Trophoblast cell (in vitro differentiated cells and primary cell): ENCODE results near the gene SCYGR7.
A peak's percentile ranks its signal among the peaks of the same experiment; 100 is the strongest.
"Not testable (repeated sequence)": the region's sequence is repeated elsewhere in the genome, so short reads cannot be mapped to it uniquely, and the experiment has no call there.

ENCODE experiments used
- DNase-seq, 2 donors: peaks; one replicate each; pipeline ENCODE4 v3.0.0-alpha.2; 2016
- H2AFZ ChIP-seq: 2 replicates; pipeline ENCODE4 v1.6.1; 2013; ENCODE audit warnings: low read length, moderate library complexity, mild to moderate bottlenecking; ENCODE audit not compliant: insufficient read depth, poor library complexity
- H2AK5ac ChIP-seq: 2 replicates; pipeline ENCODE4 v1.6.1; 2013; ENCODE audit warnings: mild to moderate bottlenecking, low read length
- H2BK120ac ChIP-seq: 2 replicates; pipeline ENCODE4 v1.6.1; 2013; ENCODE audit warnings: low read length, mild to moderate bottlenecking, moderate library complexity; ENCODE audit not compliant: insufficient read depth, poor library complexity
- H2BK12ac ChIP-seq: 2 replicates; pipeline ENCODE4 v1.6.1; 2013; ENCODE audit warnings: mild to moderate bottlenecking, low read length, moderate library complexity
- H2BK5ac ChIP-seq: 2 replicates; pipeline ENCODE4 v1.6.1; 2013; ENCODE audit warnings: low read length, low read depth, moderate library complexity, mild to moderate bottlenecking; ENCODE audit not compliant: poor library complexity
- H3K14ac ChIP-seq: 2 replicates; pipeline ENCODE4 v1.6.1; 2013; ENCODE audit warnings: mild to moderate bottlenecking, low read length
- H3K18ac ChIP-seq: 2 replicates; pipeline ENCODE4 v1.6.1; 2013; ENCODE audit warnings: mild to moderate bottlenecking, low read length
- H3K23ac ChIP-seq: 2 replicates; pipeline ENCODE4 v1.6.1; 2013; ENCODE audit warnings: low read length
- H3K27ac ChIP-seq: 2 replicates; pipeline ENCODE4 v1.5.1; 2013; ENCODE audit warnings: low read depth, mild to moderate bottlenecking, inconsistent platforms, low read length, moderate library complexity
- H3K27me3 ChIP-seq: 2 replicates; pipeline ENCODE4 v1.6.1; 2013; ENCODE audit warnings: inconsistent platforms, mild to moderate bottlenecking, low read length, moderate library complexity; ENCODE audit not compliant: insufficient read depth
- H3K36me3 ChIP-seq, 2 experiments: 1 replicate in 1 of 2; 2 replicates in 1 of 2; pipeline ENCODE4 v1.6.1; 2013; ENCODE audit warnings: low read length in 2 of 2, mild to moderate bottlenecking in 2 of 2, moderate library complexity in 1 of 2; ENCODE audit not compliant: insufficient read depth in 2 of 2, control insufficient read depth in 1 of 2
- H3K4ac ChIP-seq: 2 replicates; pipeline ENCODE4 v1.6.1; 2013; ENCODE audit warnings: low read depth, mild to moderate bottlenecking, low read length, moderate library complexity
- H3K4me1 ChIP-seq, 2 experiments: 1 replicate in 1 of 2; 2 replicates in 1 of 2; pipeline ENCODE4 v1.6.1; 2013; ENCODE audit warnings: low read length in 2 of 2, mild to moderate bottlenecking in 2 of 2, moderate library complexity in 1 of 2; ENCODE audit not compliant: insufficient read depth in 2 of 2, control insufficient read depth in 1 of 2
- H3K4me2 ChIP-seq: 2 replicates; pipeline ENCODE4 v1.6.1; 2013; ENCODE audit warnings: inconsistent platforms, mild to moderate bottlenecking, low read length, moderate library complexity
- H3K4me3 ChIP-seq: 2 replicates; pipeline ENCODE4 v1.5.1; 2013; ENCODE audit warnings: mild to moderate bottlenecking, low read depth, low read length, inconsistent platforms
- H3K79me1 ChIP-seq: one replicate; pipeline ENCODE4 v1.6.1; 2013; ENCODE audit warnings: low read length
- H3K79me2 ChIP-seq: 2 replicates; pipeline ENCODE4 v1.6.1; 2013; ENCODE audit warnings: low read length, mild to moderate bottlenecking; ENCODE audit not compliant: control insufficient read depth, insufficient read depth, poor library complexity
- H3K9ac ChIP-seq: 2 replicates; pipeline ENCODE4 v1.6.1; 2013; ENCODE audit warnings: mild to moderate bottlenecking, low read length
- H3K9me3 ChIP-seq: 2 replicates; pipeline ENCODE4 v1.6.1; 2013; ENCODE audit warnings: low read depth, mild to moderate bottlenecking, control low read depth, inconsistent platforms, low read length; ENCODE audit not compliant: insufficient read depth
- H4K12ac ChIP-seq: 2 replicates; pipeline ENCODE4 v1.6.1; 2013; ENCODE audit warnings: low read depth, mild to moderate bottlenecking, low read length, moderate library complexity
- H4K8ac ChIP-seq: 2 replicates; pipeline ENCODE4 v1.6.1; 2013; ENCODE audit warnings: low read depth, mild to moderate bottlenecking, low read length, moderate library complexity
- H4K91ac ChIP-seq: one replicate; pipeline ENCODE4 v1.6.1; 2013; ENCODE audit warnings: low read depth, mild to moderate bottlenecking, low read length, moderate library complexity
- WGBS: extraction: QIAGEN DNeasy Blood & Tissue Kit; methylation state at CpG from one replicate; pipeline ENCODE4 v1.1.7; 2013; ENCODE audit warnings: missing lambda C conversion rate; ENCODE audit not compliant: insufficient read length, insufficient coverage; ENCODE audit errors: extremely low coverage; 5-methylcytosine and 5-hydroxymethylcytosine counted together

SCYGR7 gene

DNA sequence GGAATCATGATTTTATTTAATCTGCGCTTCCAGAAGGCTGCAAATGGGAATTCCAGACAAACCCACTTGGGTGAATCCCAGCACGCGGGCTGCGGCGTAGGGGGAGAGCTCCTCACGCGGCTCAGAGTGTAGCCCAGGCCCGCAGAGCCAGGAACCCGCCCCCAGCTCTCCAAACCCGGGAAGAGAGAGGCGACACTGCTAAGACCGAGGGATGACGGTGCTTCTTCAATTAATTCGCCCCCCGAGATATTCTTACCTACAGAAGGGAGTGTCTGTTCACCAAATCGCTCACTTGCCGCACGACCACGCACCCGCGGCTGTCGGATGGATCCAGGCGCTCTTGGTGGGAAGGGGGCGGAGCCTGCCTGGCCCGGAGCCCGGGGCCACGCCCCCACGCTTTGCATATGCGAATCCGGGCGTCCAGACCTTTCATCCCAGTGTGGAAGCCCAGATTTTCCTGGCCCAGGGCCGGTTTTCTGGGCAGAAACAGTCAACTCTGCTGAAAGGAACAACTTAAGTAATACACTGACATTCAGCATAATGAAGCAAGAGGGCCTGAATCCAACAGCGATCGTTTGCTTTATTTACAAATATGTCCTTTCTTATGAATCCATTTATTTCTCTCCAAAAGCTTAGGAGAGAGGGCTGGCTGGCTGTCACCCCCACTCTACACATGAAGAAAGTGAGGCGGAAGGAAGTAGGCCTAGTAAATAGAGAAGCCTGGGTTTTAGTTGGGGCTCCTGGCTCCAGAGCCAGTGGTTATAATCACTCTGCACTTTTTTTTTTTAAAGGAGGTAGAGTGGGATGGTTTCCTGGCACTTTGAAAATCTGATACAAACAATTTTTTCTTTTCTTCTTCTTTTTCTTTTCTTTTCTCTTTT lies 10.2 kb upstream of the SCYGR7 start, which contains the start of gene SLC19A3:
Gene SLC19A3 (minus strand): TSS at position 342 of the 881 bp plus-strand sequence. CDS start 15,710 bp downstream, outside the sequence.
- DNase-seq = peak; percentile 64 to 67
- H3K23ac ChIP-seq = no peak within 1 kb of the TSS
- no peak within 1 kb of the TSS for H3K9ac ChIP-seq
- H3K4me1 ChIP-seq = peaks cover 0 to 4% of the 10 kb centered on the region in 2 experiments
- H4K91ac ChIP-seq = no peak within 1 kb of the TSS
- no peak within 1 kb of the TSS for H2AK5ac ChIP-seq
- peak within 1 kb of the TSS; percentile 49 for H4K8ac ChIP-seq
- no peaks in the 10 kb centered on the region for H3K79me2 ChIP-seq
- peaks cover 5% of the 10 kb centered on the region for H3K79me1 ChIP-seq
- H2BK12ac ChIP-seq = peak within 1 kb of the TSS; percentile 74
- H4K12ac ChIP-seq = no peak within 1 kb of the TSS
- H3K4ac ChIP-seq = no peak within 1 kb of the TSS
- no peak within 1 kb of the TSS for H3K14ac ChIP-seq
- no CpG with 5 or more reads among the region's 35 CpGs for WGBS
- no peaks in the 10 kb centered on the region for H3K9me3 ChIP-seq
- H2AFZ ChIP-seq = peak within 1 kb of the TSS; percentile 91
- peaks cover 0 to 1% of the 10 kb centered on the region in 2 experiments for H3K36me3 ChIP-seq
- no peak within 1 kb of the TSS for H3K18ac ChIP-seq
- no peaks in the 10 kb centered on the region for H3K27me3 ChIP-seq
- H3K4me2 ChIP-seq = peak within 1 kb of the TSS; percentile 87
- H3K27ac ChIP-seq = no peak within 1 kb of the TSS
- H2BK120ac ChIP-seq = peak within 1 kb of the TSS; percentile 25
- peak within 1 kb of the TSS; percentile 70 for H3K4me3 ChIP-seq
- H2BK5ac ChIP-seq = peak within 1 kb of the TSS; percentile 12

DNA sequence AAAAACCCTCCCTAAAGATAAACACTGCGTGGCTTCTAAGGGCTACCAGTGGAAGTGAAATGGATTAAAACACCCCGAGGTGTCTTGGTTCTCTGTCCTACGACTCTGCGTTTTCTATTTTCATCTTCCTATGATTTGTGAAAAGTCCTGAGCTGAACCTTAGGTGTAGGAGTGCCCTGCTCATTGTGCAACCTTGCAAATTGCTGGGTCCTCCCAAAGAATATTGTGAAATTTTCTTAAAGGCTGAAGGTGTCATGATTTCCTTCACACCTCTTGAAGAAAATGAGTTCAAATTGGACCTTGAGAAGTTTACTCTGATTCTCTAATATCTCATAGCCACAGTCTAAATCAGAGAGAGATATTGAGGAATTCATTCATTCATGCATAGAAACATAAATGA lies 8.5 kb upstream of the SCYGR7 start:
- WGBS = no CpG with 5 or more reads among the region's 4 CpGs
- H3K36me3 ChIP-seq = no peaks in the 10 kb centered on the region
- no peak overlapping the region for H4K8ac ChIP-seq
- H2BK12ac ChIP-seq = no peak overlapping the region
- H3K27ac ChIP-seq = no peak overlapping the region
- no peak overlapping the region for H3K23ac ChIP-seq
- no peak overlapping the region for H3K18ac ChIP-seq
- no peak overlapping the region for H3K9ac ChIP-seq
- no peaks in the 10 kb centered on the region for H3K27me3 ChIP-seq
- no peak overlapping the region for H2AK5ac ChIP-seq
- DNase-seq = peak in 1 of 2 donors; percentile 53
- H3K14ac ChIP-seq = no peak overlapping the region
- H4K91ac ChIP-seq = no peak overlapping the region
- H3K4ac ChIP-seq = no peak overlapping the region
- H4K12ac ChIP-seq = no peak overlapping the region
- H3K9me3 ChIP-seq = no peaks in the 10 kb centered on the region
- no peak overlapping the region for H2BK5ac ChIP-seq
- no peak overlapping the region for H2BK120ac ChIP-seq
- no peaks in the 10 kb centered on the region for H3K79me2 ChIP-seq
- no peak overlapping the region for H3K4me3 ChIP-seq
- H2AFZ ChIP-seq = no peak overlapping the region
- H3K79me1 ChIP-seq = peaks cover 3% of the 10 kb centered on the region
- H3K4me2 ChIP-seq = no peak overlapping the region
- H3K4me1 ChIP-seq = peaks cover 0 to 4% of the 10 kb centered on the region in 2 experiments

GRCh38 chr2:227720680-227721079 lies 7.5 kb upstream of the SCYGR7 start:
- Histone ChIP-seq H3K79me1 (peaks cover 3% of the 10 kb centered on the region), H3K27me3 (no peaks in the 10 kb centered on the region)
- WGBS = no CpG with 5 or more reads among the region's 4 CpGs

DNA sequence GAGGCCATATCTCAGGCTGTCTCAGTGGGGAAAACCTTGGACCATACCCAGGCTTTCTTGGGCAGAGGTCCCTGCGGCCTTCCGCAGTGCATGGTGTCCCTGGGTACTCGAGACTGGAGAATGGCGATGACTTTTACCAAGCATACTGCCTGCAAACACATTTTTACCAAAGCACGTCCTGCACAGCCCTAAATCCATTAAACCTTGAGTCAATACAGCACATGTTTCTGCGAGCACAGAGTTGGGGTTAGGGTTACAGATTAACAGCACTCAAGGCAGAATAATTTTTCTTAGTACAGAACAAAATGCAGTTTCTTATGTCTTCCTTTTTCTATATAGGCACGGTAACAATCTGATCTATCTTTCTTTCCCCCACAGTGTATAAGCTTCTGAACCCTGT lies 5.3 kb upstream of the SCYGR7 start:
- H3K27me3 ChIP-seq, H2AFZ ChIP-seq, H2BK12ac ChIP-seq, H3K4me2 ChIP-seq, H4K8ac ChIP-seq, H3K14ac ChIP-seq, H3K23ac ChIP-seq, H3K4ac ChIP-seq, H2BK120ac ChIP-seq, H3K36me3 ChIP-seq, H3K27ac ChIP-seq, H2AK5ac ChIP-seq, H4K12ac ChIP-seq, H3K4me3 ChIP-seq, H4K91ac ChIP-seq, H2BK5ac ChIP-seq, H3K79me1 ChIP-seq, DNase-seq, H3K9ac ChIP-seq, H3K79me2 ChIP-seq, H3K9me3 ChIP-seq, H3K4me1 ChIP-seq, H3K18ac ChIP-seq: not testable (repeated sequence)
- no CpG with 5 or more reads among the region's 7 CpGs for WGBS

More at GRCh38 chr2:227720680-227721079, 7.5 kb upstream of the SCYGR7 start:
- Histone ChIP-seq H4K8ac (no peak overlapping the region), H2BK120ac (no peak overlapping the region), H3K18ac (no peak overlapping the region), H4K91ac (no peak overlapping the region), H3K4ac (no peak overlapping the region), H3K4me2 (no peak overlapping the region), H3K4me3 (no peak overlapping the region), H3K4me1 (peaks cover 0 to 4% of the 10 kb centered on the region in 2 experiments), H2AK5ac (no peak overlapping the region), H3K9me3 (no peaks in the 10 kb centered on the region), H2BK5ac (no peak overlapping the region), H3K36me3 (no peaks in the 10 kb centered on the region), H4K12ac (no peak overlapping the region), H3K23ac (no peak overlapping the region), H3K79me2 (no peaks in the 10 kb centered on the region), H2BK12ac (no peak overlapping the region), H3K9ac (no peak overlapping the region), H3K14ac (no peak overlapping the region), H3K27ac (no peak overlapping the region), H2AFZ (no peak overlapping the region)
- no peak for DNase-seq
